Common myeloid progenitor, CD34-positive (primary cell): ENCODE results near the gene TCF15.

ENCODE experiments used
- CTCF ChIA-PET: fragments of 350-600 bp; sonication (Branson Sonifier 250); formaldehyde crosslinking; loops from one replicate; lab custom pipeline; 2021; ENCODE audit warnings: antibody characterized with exemption; lab: Charles Lee
- POLR2A ChIA-PET: fragments of 350-600 bp; sonication (Branson Sonifier 250); formaldehyde crosslinking; loops from one replicate; lab custom pipeline; 2021; ENCODE audit warnings: antibody characterized with exemption; lab: Charles Lee
- DNase-seq, 3 donors: peaks; one replicate each; pipeline versions ENCODE4 v3.0.0 to v3.0.0-alpha.2; 2013
- H3K27ac ChIP-seq, 2 experiments: 1 replicate in 1 of 2; 2 replicates in 1 of 2; pipeline ENCODE4 v1.7.0; 2013; ENCODE audit warnings: inconsistent platforms in 2 of 2, low read length in 2 of 2, mild to moderate bottlenecking in 2 of 2, low read depth in 1 of 2, moderate library complexity in 1 of 2; ENCODE audit not compliant: severe bottlenecking in 2 of 2, insufficient read depth in 1 of 2, poor library complexity in 1 of 2
- H3K27me3 ChIP-seq, 5 experiments: replicated peaks in 2 of 5; 1 replicate in 3 of 5; 2 replicates in 2 of 5; pipeline versions ENCODE4 v1.6.1 to v1.7.0; 2013; ENCODE audit warnings: low read length in 4 of 5, mild to moderate bottlenecking in 2 of 5, moderate library complexity in 2 of 5, inconsistent platforms in 1 of 5; ENCODE audit not compliant: insufficient read depth in 5 of 5, control insufficient read depth in 4 of 5
- H3K36me3 ChIP-seq, 4 experiments: 1 replicate in 2 of 4; 2 replicates in 2 of 4; pipeline versions ENCODE4 v1.6.1 to v1.7.0; 2013; ENCODE audit warnings: low read length in 3 of 4, control low read depth in 1 of 4, mild to moderate bottlenecking in 1 of 4; ENCODE audit not compliant: control insufficient read depth in 4 of 4, insufficient read depth in 4 of 4
- H3K4me1 ChIP-seq, 4 experiments: 1 replicate in 3 of 4; 2 replicates in 1 of 4; pipeline versions ENCODE4 v1.6.1 to v1.7.1; 2013; ENCODE audit warnings: low read length in 3 of 4, mild to moderate bottlenecking in 3 of 4, control low read depth in 1 of 4, inconsistent platforms in 1 of 4, moderate library complexity in 1 of 4; ENCODE audit not compliant: control insufficient read depth in 4 of 4, insufficient read depth in 4 of 4; ENCODE audit errors: control extremely low read depth in 1 of 4
- H3K4me3 ChIP-seq, 7 experiments: 1 replicate in 4 of 7; 2 replicates in 3 of 7; pipeline versions ENCODE4 v1.5.1 to v1.7.0; 2013; ENCODE audit warnings: mild to moderate bottlenecking in 7 of 7, low read length in 6 of 7, moderate library complexity in 6 of 7, inconsistent platforms in 2 of 7, low read depth in 2 of 7, control low read depth in 1 of 7; ENCODE audit not compliant: insufficient read depth in 4 of 7, control insufficient read depth in 1 of 7; ENCODE audit errors: extremely low read depth in 1 of 7
- H3K9me3 ChIP-seq, 5 experiments: 1 replicate in 4 of 5; 2 replicates in 1 of 5; pipeline versions ENCODE4 v1.6.1 to v1.7.1; 2013; ENCODE audit warnings: low read length in 4 of 5, mild to moderate bottlenecking in 2 of 5, inconsistent platforms in 1 of 5, low read depth in 1 of 5, moderate library complexity in 1 of 5; ENCODE audit not compliant: control insufficient read depth in 4 of 5, insufficient read depth in 2 of 5; ENCODE audit errors: control extremely low read depth in 1 of 5
- WGBS: methylation state at CpG from one replicate; pipeline ENCODE4 v1.1.5; 2013; ENCODE audit not compliant: insufficient coverage; 5-methylcytosine and 5-hydroxymethylcytosine counted together

Gene TCF15

DNA sequence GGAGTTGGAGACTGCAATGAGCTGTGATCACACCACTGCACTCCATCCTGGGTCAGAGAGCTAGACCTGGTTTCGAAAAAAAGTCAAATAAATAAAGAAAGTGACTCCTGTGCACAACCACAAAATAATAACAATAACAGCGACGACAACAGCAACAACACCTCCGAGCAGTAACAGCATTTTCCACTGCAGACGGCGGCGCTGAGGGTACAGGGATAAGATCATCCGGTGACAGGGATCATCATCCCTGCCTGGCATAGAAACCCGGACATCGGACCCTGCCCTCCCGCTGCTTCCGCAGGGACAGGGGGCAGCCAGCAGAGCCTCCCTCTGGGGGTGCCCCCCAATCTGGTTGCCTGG, 31.4 kb upstream of the TCF15 start:
- Histone ChIP-seq H3K4me3 (no peak overlapping the region), H3K9me3 (no peaks in the 10 kb centered on the region), H3K4me1 (peaks cover 0 to 10% (median 6%) of the 10 kb centered on the region in 4 experiments), H3K27me3 (peaks cover 0 to 5% (median 0%) of the 10 kb centered on the region in 5 experiments), H3K36me3 (no peaks in the 10 kb centered on the region), H3K27ac (no peak overlapping the region)
- POLR2A ChIA-PET, result interaction anchor here (2.2 kb wide), 1 partner anchor 30 kb away, joined by 6 read pairs; no protein-coding TSS in a partner anchor
- WGBS, result 83% methylated on average over 4 of the region's 12 CpGs
- CTCF ChIA-PET, result interaction anchor here (0.9 to 1.9 kb wide), 3 partner anchors 13 to 46 kb away, joined by 3 to 6 read pairs (median 4); no protein-coding TSS in a partner anchor
- peak in 2 of 3 donors; percentile 45 for DNase-seq

DNA sequence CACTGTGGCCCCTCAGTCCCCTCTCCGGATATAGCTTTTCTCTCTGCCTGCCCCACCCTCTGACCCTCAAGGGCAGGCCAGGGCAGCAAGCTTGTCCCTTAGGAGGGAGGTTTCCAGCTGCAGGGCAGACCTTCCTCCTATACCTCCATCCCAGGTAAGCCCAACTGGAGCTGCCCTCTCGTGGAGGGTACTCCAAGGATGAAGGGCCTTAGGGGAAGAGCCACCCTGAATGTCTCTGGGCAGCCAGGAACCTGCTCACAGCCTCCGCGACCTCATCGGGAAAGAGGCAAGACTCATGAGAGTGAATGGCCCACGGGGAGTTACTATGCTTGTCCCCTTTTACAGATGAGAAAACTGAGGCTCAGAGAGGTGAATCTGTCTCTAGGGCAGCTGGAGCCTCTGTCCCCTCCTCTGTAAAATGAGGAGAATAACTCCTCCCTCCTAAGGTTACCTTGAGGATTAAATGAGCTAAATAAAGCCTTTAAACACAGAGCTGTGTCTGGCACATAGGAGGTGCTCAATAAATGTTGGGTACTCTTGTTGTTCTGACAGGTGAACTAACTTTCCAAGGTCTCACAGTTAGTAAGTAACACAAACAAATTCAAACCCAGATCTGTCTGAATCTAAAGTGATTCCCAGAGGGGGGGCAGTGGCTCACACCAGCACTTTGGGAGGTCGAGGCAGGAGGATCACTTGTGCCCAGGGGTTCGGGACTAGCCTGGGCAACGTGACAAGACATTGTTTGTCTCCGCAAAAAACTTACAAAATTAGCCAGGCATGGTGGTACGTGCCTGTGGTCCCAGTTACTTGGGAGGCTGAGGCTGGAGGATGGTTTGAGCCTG, 30.8 kb upstream of the TCF15 start:
- Histone ChIP-seq H3K4me3 (no peak overlapping the region), H3K4me1 (peaks cover 0 to 10% (median 6%) of the 10 kb centered on the region in 4 experiments), H3K36me3 (no peaks in the 10 kb centered on the region), H3K9me3 (no peaks in the 10 kb centered on the region), H3K27ac (no peak overlapping the region), H3K27me3 (peaks cover 0 to 5% (median 0%) of the 10 kb centered on the region in 5 experiments)
- ChIA-PET POLR2A (interaction anchor here (2.2 kb wide), 1 partner anchor 29 kb away, joined by 6 read pairs; no protein-coding TSS in a partner anchor), CTCF (interaction anchor here (0.9 to 1.9 kb wide), 7 partner anchors 8 to 46 kb away, joined by 3 to 8 read pairs (median 4); no protein-coding TSS in a partner anchor)
- WGBS, result 85% methylated on average over 11 of the region's 11 CpGs
- no peak for DNase-seq

DNA sequence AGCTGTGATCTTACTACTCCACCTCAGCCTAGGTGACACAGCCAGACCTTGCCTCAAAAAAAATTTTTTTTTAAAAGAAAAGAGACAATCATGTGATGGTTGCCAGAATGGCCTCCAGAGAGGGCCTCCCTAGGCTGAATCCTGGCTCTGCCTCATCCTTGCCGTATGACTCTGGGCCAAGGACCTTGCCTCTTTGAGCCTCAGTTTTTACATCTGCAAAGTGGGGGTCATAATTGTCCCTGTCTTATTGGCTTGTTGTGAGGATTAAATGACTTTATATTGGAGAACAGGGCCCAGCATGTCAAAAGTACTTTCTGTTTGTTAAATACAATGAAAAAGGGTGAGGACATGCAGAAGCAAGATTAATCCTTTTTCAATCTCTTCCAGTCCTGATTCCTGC, 28.5 kb upstream of the TCF15 start:
- no peaks in the 10 kb centered on the region for H3K9me3 ChIP-seq
- CTCF ChIA-PET, result interaction anchor here (0.9 kb wide), 1 partner anchor 72 kb away, joined by 3 read pairs; no protein-coding TSS in a partner anchor
- DNase-seq, result no peak
- H3K4me1 ChIP-seq, result peaks cover 0 to 7% (median 3%) of the 10 kb centered on the region in 4 experiments
- WGBS, result 100% methylated on average over 1 of the region's 1 CpG
- peaks cover 0 to 5% (median 0%) of the 10 kb centered on the region in 5 experiments for H3K27me3 ChIP-seq
- H3K27ac ChIP-seq, result no peak overlapping the region
- H3K36me3 ChIP-seq, result no peaks in the 10 kb centered on the region
- POLR2A ChIA-PET, result no interaction called here
- no peak overlapping the region for H3K4me3 ChIP-seq

DNA sequence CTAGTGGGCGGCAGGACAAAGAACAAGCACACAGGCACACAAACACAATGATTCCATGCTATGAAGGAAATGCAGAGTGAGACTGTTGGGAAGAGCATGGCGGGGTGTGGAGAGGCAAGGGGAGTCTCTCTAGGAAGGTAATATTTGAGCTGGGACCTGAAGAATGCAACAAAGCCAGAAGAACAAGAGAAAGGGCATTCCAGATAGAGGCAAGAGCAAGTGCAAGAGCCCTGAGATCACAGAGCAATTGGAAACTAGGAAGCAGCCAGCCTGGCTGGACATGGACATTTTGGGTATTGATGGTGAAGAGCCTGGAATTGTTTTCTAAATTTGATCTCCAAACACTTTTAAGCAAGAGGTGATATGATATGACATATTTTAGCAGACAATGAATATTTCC, 27.4 kb upstream of the TCF15 start:
- POLR2A ChIA-PET, result no interaction called here
- 100% methylated on average over 1 of the region's 2 CpGs for whole genome bisulfite sequencing

DNA sequence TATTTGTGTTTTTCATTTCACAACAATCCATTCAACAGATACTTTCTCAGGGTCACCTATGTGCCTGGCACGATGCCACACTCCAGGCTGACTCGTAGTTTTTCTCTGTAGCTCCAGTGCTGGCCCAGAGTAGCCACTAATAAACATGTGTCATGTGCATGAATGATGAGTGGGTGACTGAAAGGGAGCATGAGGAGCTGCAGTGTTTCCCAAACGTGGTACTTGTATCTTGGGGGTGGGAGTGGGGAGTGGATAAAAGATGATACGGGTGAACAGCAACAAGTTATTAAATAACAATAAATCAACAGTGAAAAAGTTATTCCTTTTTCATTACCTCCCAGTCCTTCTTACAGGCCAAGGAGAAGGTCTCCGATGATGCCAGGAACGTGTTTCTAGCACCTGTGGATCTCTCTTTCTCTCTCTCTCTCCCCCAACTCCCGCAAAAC, 25.8 kb upstream of the TCF15 start:
- Histone ChIP-seq H3K27ac (no peak overlapping the region), H3K36me3 (no peaks in the 10 kb centered on the region), H3K4me3 (no peak overlapping the region), H3K9me3 (no peaks in the 10 kb centered on the region), H3K27me3 (peaks cover 0 to 2% (median 0%) of the 10 kb centered on the region in 5 experiments), H3K4me1 (no peaks in the 10 kb centered on the region)
- CTCF ChIA-PET, result interaction anchor here (1.5 kb wide), 1 partner anchor 9 kb away, joined by 4 read pairs; no protein-coding TSS in a partner anchor
- 95% methylated on average over 4 of the region's 7 CpGs for WGBS
- no peak for DNase-seq
- POLR2A ChIA-PET, result no interaction called here

More for the DNA sequence above, 27.4 kb upstream of the TCF15 start:
- CTCF ChIA-PET, result interaction anchor here (0.7 to 1.3 kb wide), 3 partner anchors 8 to 75 kb away, joined by 3 to 4 read pairs (median 3); no protein-coding TSS in a partner anchor
- peaks cover 0 to 2% (median 0%) of the 10 kb centered on the region in 5 experiments for H3K27me3 ChIP-seq
- no peak overlapping the region for H3K4me3 ChIP-seq
- H3K36me3 ChIP-seq, result no peaks in the 10 kb centered on the region
- H3K4me1 ChIP-seq, result peaks cover 0 to 2% (median under 1%) of the 10 kb centered on the region in 4 experiments
- H3K27ac ChIP-seq, result no peak overlapping the region
- DNase-seq, result no peak
- H3K9me3 ChIP-seq, result no peaks in the 10 kb centered on the region

DNA sequence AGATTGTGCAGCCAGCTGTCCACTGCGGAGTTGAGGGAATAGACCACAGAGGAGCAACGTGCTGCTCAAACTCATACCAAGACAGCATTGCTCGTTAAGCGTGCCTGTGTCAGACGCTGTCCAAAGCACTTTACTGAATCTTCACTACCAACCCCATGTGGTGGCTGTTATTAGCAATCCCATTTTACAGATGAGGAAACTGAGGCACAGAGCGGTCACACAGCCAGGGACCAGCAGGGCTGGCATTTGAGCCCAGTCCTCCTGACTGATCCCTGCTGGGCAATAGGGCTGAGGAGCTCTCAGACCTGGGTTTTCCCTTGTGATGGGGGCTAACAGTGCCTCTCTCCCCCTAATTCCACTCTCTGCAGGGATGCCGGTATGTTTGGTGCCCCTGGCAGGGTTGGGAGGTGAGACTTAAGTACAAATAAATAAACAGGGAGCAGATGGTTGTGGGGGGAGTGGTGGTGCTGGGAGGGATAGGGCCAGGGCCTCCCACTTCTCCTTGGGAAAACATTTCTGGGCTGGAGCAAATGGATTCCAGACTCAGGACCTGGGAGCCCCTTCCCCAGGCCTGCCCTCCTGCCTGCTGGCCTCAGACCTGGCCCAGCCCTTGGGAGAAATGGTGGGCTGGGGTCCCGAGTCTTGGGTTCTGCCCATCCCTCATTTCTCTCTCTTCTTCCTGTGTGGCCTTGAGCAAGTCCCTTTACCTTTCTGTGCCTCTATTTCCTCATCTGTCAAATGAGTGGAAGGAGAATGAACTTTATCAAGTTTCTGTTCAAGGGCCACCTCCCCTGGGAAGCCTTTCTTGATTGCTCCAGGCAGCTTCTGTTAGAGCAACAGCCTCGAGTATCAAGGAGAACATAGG, 25.2 kb upstream of the TCF15 start:
- Histone ChIP-seq H3K27ac (no peak overlapping the region), H3K9me3 (no peaks in the 10 kb centered on the region), H3K36me3 (no peaks in the 10 kb centered on the region), H3K27me3 (no peaks in the 10 kb centered on the region), H3K4me3 (no peak overlapping the region), H3K4me1 (no peaks in the 10 kb centered on the region)
- 97% methylated on average over 7 of the region's 9 CpGs for WGBS
- ChIA-PET CTCF (interaction anchor here (1.5 kb wide), 1 partner anchor 10 kb away, joined by 4 read pairs; no protein-coding TSS in a partner anchor), POLR2A (no interaction called here)
- no peak for DNase-seq
